HG02840 (cell line): ENCODE measurements around the gene LRG1.

Experiments used
- ATAC-seq: cut with Tn5 transposase; IDR thresholded peaks from one replicate; pipeline ENCODE4 v1.9.1; 2021; ENCODE audit warnings: mild to moderate bottlenecking, moderate library complexity, moderate number of reproducible peaks; ENCODE audit not compliant: unreplicated experiment, low FRiP score

The LRG1 gene

DNA sequence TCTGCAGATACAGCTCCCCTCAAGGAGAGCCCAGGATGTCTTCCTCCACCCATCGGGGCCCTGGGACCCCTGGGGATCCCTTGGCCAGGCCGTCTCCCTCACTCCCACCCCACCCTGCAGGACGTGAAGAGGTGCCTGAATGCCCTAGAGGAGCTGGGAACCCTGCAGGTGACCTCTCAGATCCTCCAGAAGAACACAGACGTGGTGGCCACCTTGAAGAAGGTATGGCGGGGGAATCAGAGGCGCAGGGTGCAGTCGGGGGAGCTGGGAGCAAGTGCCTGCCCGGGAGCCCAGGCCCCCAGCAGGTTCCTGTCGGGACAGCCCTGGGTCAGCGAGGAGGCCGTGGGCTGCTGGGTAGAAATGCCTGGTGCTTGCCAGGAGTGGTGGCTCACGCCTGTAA is 41.1 kb downstream of the LRG1 start:
- ATAC-seq: no peak

DNA sequence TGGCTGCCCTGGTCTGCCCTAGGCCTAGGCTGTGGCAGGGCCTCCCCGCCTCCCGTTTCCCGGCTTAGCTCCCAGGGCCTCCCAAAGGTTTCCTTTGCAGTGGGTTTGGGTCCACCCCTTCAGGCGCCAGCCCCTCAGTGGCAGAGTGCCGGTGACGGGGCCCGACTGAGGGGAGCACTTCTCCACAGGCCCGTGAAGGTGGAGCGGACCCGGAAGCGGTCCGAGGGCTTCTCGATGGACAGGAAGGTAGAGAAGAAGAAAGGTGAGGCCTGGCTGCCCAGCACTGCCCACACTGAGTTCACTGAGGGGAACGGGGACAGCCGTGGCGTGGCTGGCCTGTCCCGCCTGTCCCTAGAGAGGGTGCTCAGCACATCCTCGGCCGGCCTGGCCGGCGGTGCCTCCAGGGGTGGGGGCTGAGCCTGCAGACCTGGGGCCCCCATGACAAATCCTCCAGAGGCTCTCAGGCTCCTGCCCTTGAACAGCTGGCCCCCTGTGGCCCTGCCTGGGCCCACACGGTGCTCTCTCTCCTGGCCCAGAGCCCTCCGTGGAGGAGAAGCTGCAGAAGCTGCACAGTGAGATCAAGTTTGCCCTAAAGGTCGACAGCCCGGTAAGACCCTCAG is 42.0 kb downstream of the LRG1 start:
- no peak for ATAC-seq

DNA sequence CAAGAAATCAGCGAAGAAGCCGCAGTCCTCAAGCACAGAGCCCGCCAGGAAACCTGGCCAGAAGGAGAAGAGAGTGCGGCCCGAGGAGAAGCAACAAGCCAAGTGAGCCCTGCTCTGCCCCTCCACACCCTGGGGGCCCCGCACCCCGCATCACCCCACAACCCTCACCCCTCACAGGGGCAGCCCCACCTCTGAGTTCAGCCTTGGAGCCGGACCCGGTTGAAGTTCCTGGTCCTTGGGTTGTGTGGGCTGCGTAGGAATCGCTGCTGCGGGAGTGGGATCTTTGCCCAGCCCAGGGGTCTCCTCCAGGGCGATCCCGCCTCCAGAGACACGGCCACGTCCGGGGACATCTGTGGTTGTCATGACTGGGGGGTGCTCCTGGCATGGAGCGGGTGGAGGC is 43.5 kb downstream of the LRG1 start:
- ATAC-seq: no peak

DNA sequence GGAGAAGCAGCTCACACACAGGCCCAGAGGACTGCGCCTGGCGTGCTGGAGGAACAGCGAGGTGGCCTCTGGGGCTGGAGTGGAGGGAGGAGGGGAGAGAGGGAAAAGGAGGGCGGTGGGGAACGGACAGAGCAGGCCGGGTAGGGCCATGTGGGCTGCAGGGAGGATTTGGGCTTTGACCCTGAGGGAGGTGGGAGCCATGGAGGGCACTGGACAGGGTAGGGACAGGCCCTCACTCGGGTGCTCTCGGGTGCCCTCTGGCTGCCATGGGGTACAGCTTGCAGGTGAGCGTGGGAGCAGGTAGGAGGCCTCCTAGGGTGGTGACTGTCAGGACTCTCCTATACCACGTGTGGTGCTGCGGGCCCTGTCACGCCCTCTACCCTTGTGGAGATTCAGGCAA is 44.4 kb downstream of the LRG1 start:
- ATAC-seq: no peak

DNA sequence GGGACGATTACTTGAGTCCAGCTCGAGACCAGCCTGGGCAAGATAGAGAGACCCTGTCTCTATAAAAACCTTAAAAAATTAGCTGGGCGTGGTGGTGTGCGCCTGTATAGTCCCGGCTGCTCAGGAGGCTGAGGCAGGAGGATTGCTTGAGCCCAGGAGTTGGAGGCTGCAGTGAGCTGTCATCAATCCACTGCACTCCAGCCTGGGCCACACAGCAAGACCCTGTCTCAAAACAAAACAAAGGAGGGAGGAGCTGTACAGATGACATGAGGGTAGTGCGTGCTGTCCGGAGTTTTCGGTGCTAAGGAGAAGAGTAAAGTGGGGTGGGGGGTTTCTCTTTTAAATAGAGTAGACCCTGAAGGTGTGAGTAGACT is 45.2 kb downstream of the LRG1 start:
- no peak for ATAC-seq

DNA sequence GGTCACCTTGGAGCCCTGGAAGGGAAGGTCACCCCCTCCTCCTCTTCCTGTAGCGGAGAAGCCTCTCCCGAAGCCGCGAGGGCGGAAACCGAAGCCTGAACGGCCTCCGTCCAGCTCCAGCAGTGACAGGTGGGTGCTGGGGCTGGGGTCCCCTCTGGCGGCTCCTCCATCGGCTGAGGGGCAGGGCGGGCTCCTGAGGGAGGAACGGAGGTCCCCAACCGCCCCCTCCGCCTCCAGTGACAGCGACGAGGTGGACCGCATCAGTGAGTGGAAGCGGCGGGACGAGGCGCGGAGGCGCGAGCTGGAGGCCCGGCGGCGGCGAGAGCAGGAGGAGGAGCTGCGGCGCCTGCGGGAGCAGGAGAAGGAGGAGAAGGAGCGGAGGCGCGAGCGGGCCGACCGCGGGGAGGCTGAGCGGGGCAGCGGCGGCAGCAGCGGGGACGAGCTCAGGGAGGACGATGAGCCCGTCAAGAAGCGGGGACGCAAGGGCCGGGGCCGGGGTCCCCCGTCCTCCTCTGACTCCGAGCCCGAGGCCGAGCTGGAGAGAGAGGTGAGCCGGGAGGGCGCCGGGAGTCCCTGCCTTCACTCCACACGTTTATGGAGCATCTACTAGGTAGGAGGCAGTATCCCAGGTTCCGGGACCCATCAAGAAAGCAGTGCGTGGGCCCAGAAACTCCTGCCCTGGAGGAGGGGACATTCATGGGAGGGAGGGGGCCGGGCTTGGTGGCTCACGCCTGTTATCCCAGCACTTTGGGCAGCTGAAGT is 45.7 kb downstream of the LRG1 start:
- ATAC-seq: no peak

DNA sequence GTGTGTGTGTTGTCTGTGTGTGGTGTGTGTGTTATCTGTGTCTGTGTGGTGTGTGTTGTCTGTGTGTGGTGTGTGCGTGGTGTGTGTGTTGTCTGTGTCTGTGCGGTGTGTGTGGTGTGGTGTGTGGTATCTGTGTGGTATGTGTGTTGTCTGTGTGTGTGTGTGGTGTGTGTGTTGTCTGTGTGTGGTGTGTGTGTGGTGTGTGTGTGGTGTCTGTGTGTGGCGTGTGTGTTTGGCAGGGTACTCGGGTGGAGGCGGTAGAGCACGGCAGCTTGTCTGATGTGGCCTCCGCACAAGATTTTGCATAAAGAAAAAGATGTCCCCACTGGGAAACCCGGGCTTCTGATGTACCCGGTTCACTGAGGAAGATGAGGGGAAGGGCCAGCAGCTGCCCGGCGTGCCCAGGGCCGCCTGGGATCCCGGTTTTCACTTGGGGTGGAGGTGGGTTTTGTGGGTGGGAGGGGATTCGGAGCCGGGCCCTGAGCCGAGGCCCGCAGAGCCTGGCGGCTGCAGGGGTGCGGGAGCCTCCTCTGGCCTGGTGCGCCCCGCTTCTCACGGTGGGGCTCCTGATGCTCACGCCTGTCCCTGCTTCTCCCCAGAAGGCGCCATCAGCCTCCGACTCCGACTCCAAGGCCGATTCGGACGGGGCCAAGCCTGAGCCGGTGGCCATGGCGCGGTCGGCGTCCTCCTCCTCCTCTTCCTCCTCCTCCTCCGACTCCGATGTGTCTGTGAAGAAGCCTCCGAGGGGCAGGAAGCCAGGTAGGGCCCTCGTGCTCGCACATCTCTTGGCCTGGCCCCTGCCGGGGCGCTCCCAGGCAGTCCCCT is 46.5 kb downstream of the LRG1 start:
- ATAC-seq: no peak

DNA sequence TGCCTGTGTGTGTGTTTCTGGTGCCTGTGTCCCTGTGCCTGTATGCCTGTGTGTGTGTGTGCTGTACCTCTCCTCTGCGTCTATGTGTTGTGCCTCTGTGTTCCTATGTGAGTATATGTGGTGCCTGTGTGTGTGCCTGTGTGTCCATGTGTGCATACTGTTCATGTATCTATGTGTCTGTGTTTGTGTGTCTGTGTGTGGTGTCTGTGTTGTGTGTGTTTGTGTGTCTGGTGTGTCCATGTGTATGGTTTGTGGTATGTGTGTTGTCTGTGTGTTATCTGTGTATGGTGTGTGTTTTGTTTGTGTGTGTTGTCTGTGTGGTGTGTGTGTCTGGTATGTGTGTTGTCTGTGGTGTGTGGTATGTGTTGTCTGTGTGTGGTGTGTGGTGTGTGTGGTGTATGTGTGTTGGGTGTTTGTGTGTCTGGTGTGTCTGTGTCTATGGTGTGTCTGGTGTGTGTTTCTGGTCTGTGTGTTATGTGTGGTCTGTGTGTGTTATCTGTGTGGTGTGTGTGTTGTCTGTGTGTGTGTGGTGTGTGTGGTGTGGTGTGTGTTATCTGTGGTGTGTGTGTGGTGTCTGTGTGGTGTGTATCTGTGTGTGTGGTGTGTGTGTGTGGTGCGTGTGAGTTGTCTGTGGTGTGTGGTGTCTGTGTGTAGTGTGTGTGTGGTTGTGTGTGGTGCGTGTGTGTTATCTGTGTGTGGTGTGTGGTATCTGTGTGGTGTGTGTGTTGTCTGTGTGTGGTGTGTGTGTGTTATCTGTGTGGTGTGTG is 47.3 kb downstream of the LRG1 start:
- no peak for ATAC-seq

DNA sequence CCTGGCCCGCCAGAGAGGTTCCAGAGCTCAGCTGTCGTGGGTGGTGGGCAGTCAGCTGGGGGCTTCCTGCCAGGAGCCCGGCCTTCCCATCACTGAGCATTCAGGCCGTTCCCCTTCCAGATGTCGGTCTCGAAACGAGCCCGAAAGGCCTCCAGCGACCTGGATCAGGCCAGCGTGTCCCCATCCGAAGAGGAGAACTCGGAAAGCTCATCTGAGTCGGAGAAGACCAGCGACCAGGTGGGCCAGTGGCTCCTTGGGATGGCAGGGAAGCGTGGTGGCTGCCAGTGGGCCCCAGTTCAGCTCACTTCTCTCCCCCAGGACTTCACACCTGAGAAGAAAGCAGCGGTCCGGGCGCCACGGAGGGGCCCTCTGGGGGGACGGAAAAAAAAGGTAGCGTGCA is 48.4 kb downstream of the LRG1 start:
- ATAC-seq: no peak

DNA sequence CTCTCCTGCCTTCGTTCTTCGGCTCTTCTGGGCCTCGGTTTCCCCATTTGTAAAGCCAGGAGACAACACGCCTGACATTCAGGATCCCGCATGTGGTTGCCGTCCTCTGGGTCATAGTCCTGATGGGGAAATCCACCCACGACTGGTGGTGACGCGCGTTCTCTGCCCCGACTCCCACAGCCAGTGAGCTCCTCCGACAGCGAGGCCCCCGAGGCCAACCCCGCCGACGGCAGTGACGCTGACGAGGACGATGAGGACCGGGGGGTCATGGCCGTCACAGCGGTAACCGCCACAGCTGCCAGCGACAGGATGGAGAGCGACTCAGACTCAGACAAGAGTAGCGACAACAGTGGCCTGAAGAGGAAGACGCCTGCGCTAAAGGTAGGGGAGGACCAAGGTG is 51.3 kb downstream of the LRG1 start:
- no peak for ATAC-seq

DNA sequence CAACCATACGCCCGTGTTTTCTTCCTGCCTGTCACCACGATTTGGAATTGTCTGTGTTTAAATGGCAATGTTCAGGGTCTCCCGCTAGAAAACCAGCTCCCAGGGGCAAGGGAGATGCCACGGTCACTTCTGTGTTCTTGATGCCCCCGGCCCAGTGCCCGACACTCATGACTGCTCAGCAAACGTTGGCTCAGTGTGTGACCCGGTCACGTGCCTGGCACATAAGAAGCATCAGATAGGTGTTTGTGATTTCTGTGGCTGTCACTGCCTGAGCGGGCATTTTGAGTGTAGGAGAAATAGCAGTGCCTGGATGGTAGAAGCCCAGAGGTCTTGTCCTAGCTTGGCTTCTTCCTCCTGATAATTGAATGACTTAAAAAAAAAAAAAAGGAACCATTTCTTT is 52.3 kb downstream of the LRG1 start:
- ATAC-seq: no peak
